Islet precursor cell (in vitro differentiated cells): ENCODE data around the gene ARHGEF17.

Experiments used
- DNase-seq: peaks from one replicate; pipeline ENCODE4 v3.0.0-alpha.2; 2018

The ARHGEF17 gene

GRCh38 chr11:73383249-73384124, 75.4 kb downstream of the ARHGEF17 start:
- DNase-seq: no peak

- DNase-seq: no peak
Measured at GRCh38 chr11:73384125-73384441, 76.0 kb downstream of the ARHGEF17 start.

GRCh38 chr11:73384531-73384871, 76.4 kb downstream of the ARHGEF17 start:
- DNase-seq: no peak

- DNase-seq: no peak
Measured at GRCh38 chr11:73384872-73385689, 77.0 kb downstream of the ARHGEF17 start.

- no peak for DNase-seq
Measured at GRCh38 chr11:73386016-73386415, 77.9 kb downstream of the ARHGEF17 start.

GRCh38 chr11:73386546-73386945, 78.5 kb downstream of the ARHGEF17 start:
- no peak for DNase-seq

- no peak for DNase-seq
Measured at GRCh38 chr11:73387594-73388264, 79.7 kb downstream of the ARHGEF17 start.

GRCh38 chr11:73388265-73389133, 80.4 kb downstream of the ARHGEF17 start:
- DNase-seq: no peak

- no peak for DNase-seq
Measured at GRCh38 chr11:73389134-73389525, 81.1 kb downstream of the ARHGEF17 start.

GRCh38 chr11:73389916-73390315, 81.8 kb downstream of the ARHGEF17 start:
- DNase-seq: no peak

GRCh38 chr11:73390601-73391565, 82.8 kb downstream of the ARHGEF17 start:
- no peak for DNase-seq

- no peak for DNase-seq
Measured at GRCh38 chr11:73391665-73392064, 83.6 kb downstream of the ARHGEF17 start.

- no peak for DNase-seq
Measured at GRCh38 chr11:73392108-73393010, 84.3 kb downstream of the ARHGEF17 start.

- DNase-seq: peak; percentile 69
Measured at GRCh38 chr11:73393011-73393380, 84.9 kb downstream of the ARHGEF17 start.

- peak; percentile 90 for DNase-seq
Measured at GRCh38 chr11:73393479-73394415, 85.7 kb downstream of the ARHGEF17 start.

- no peak for DNase-seq
Measured at GRCh38 chr11:73394416-73395296, 86.6 kb downstream of the ARHGEF17 start.

- DNase-seq: no peak
Measured at GRCh38 chr11:73395297-73396208, 87.5 kb downstream of the ARHGEF17 start.
